ENCODE data around the gene SUSD6. TPM values are rescaled to one million over a fixed set of nuclear protein-coding genes. Genes with fewer than 3 reads are reported as not detected.

SUSD6 gene, protein sequence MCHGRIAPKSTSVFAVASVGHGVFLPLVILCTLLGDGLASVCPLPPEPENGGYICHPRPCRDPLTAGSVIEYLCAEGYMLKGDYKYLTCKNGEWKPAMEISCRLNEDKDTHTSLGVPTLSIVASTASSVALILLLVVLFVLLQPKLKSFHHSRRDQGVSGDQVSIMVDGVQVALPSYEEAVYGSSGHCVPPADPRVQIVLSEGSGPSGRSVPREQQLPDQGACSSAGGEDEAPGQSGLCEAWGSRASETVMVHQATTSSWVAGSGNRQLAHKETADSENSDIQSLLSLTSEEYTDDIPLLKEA
- total RNA-seq = 10 to 100 TPM; 62.9 to 66.4 TPM

- DNase-seq (peak; percentile 91), ATAC-seq (peak; percentile 71)
- Mint-ChIP-seq H3K27ac (peak within 1 kb of the TSS; percentile 99), H3K4me1 (peaks cover 59% of the 10 kb centered on the region), H3K27me3 (no peaks in the 10 kb centered on the region), H3K36me3 (peaks cover 27% of the 10 kb centered on the region), H3K4me3 (peak within 1 kb of the TSS; percentile 96), H3K9me3 (ENCODE audit: low read depth) (no peaks in the 10 kb centered on the region)
- CTCF ChIA-PET = interaction anchor here (0.7 to 4.8 kb wide), 11 partner anchors 14 to 156 kb away, joined by 3 to 36 read pairs (median 5); partner anchors contain the start of gene SRSF5
These were observed at the start of gene SUSD6 for GRCh38 chr14:69611172-69612013. TSS of gene SUSD6 (plus strand) at chr14:69611596. CDS start at chr14:69658593, 46,997 bp downstream.

- no peak overlapping the region for H3K27ac Mint-ChIP-seq
- no peaks in the 10 kb centered on the region for H3K36me3 Mint-ChIP-seq
- H3K9me3 Mint-ChIP-seq (ENCODE audit: low read depth) = no peaks in the 10 kb centered on the region
- no peak for DNase-seq
- no peak overlapping the region for H3K4me3 Mint-ChIP-seq
- CTCF ChIA-PET = no interaction called here
- H3K27me3 Mint-ChIP-seq = peaks cover 80% of the 10 kb centered on the region
- no peaks in the 10 kb centered on the region for H3K4me1 Mint-ChIP-seq
- no peak for ATAC-seq
These were observed 49.5 kb upstream of the SUSD6 start for GRCh38 chr14:69561893-69562292.

- H3K4me1 Mint-ChIP-seq = peaks cover 5% of the 10 kb centered on the region
- peaks cover 94% of the 10 kb centered on the region for H3K27me3 Mint-ChIP-seq
- H3K36me3 Mint-ChIP-seq = no peaks in the 10 kb centered on the region
- ATAC-seq (no peak), DNase-seq (no peak)
- no peak overlapping the region for H3K27ac Mint-ChIP-seq
- CTCF ChIA-PET = no interaction called here
- no peaks in the 10 kb centered on the region for H3K9me3 Mint-ChIP-seq (ENCODE audit: low read depth)
- H3K4me3 Mint-ChIP-seq = no peak overlapping the region
These were observed 43.8 kb upstream of the SUSD6 start for GRCh38 chr14:69567563-69567962.

DNA sequence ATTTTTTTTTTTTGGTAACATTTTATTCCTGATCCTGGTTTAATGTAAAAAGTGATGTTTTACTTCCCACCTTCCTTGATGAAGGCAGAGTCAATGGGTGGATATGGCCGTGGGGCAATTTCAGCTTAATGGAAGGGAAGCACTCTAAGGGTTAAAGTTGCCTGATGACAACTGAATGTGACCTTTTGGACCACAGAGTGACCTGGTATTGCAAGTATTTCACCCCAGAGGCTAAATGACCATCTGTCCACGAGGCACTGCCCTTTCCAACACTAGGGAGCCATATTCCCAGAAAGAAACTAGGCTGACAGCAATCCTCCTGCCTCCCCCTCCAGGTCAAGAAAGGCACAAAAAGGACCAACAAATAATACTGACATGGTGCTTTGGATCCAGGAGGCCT is 41.5 kb upstream of the SUSD6 start:
- Mint-ChIP-seq H3K9me3 (ENCODE audit: low read depth) (no peaks in the 10 kb centered on the region), H3K36me3 (no peaks in the 10 kb centered on the region), H3K4me1 (peaks cover 11% of the 10 kb centered on the region), H3K27ac (no peak overlapping the region), H3K27me3 (peaks cover 89% of the 10 kb centered on the region), H3K4me3 (no peak overlapping the region)
- DNase-seq (no peak), ATAC-seq (no peak)
- CTCF ChIA-PET = interaction anchor here (1.2 kb wide), 1 partner anchor 22 kb away, joined by 7 read pairs; no protein-coding TSS in a partner anchor

- ATAC-seq (no peak), DNase-seq (no peak)
- H3K36me3 Mint-ChIP-seq = no peaks in the 10 kb centered on the region
- H3K9me3 Mint-ChIP-seq (ENCODE audit: low read depth) = no peaks in the 10 kb centered on the region
- H3K27me3 Mint-ChIP-seq = peaks cover 89% of the 10 kb centered on the region
- CTCF ChIA-PET = interaction anchor here (1.2 to 2.4 kb wide), 3 partner anchors 23 to 328 kb away, joined by 6 to 9 read pairs (median 7); no protein-coding TSS in a partner anchor
- no peak overlapping the region for H3K27ac Mint-ChIP-seq
- no peak overlapping the region for H3K4me3 Mint-ChIP-seq
- H3K4me1 Mint-ChIP-seq = peaks cover 11% of the 10 kb centered on the region
These were observed 40.5 kb upstream of the SUSD6 start for GRCh38 chr14:69570836-69571330.

GRCh38 chr14:69571449-69572029 is 39.9 kb upstream of the SUSD6 start:
- CTCF ChIA-PET = interaction anchor here (1.4 to 2.4 kb wide), 5 partner anchors 23 to 329 kb away, joined by 4 to 10 read pairs (median 6); partner anchors contain the start of gene SRSF5
- no peak for ATAC-seq

GRCh38 chr14:69572030-69572840 is 39.2 kb upstream of the SUSD6 start:
- CTCF ChIA-PET = interaction anchor here (1.4 to 2.8 kb wide), 7 partner anchors 9 to 330 kb away, joined by 4 to 13 read pairs (median 9); partner anchors contain the start of gene SRSF5
- H3K27ac Mint-ChIP-seq = no peak overlapping the region
- no peaks in the 10 kb centered on the region for H3K36me3 Mint-ChIP-seq
- no peaks in the 10 kb centered on the region for H3K9me3 Mint-ChIP-seq (ENCODE audit: low read depth)
- H3K27me3 Mint-ChIP-seq = peaks cover 87% of the 10 kb centered on the region
- peaks cover 13% of the 10 kb centered on the region for H3K4me1 Mint-ChIP-seq
- no peak overlapping the region for H3K4me3 Mint-ChIP-seq
- peak; percentile 18 for ATAC-seq
- no peak for DNase-seq

More at GRCh38 chr14:69571449-69572029, 39.9 kb upstream of the SUSD6 start:
- Mint-ChIP-seq H3K4me3 (no peak overlapping the region), H3K36me3 (no peaks in the 10 kb centered on the region), H3K27me3 (peaks cover 87% of the 10 kb centered on the region), H3K9me3 (ENCODE audit: low read depth) (no peaks in the 10 kb centered on the region), H3K27ac (no peak overlapping the region), H3K4me1 (peaks cover 13% of the 10 kb centered on the region)
- DNase-seq = no peak

- Mint-ChIP-seq H3K27me3 (peaks cover 86% of the 10 kb centered on the region), H3K9me3 (ENCODE audit: low read depth) (no peaks in the 10 kb centered on the region), H3K27ac (no peak overlapping the region), H3K4me3 (no peak overlapping the region), H3K4me1 (peaks cover 13% of the 10 kb centered on the region), H3K36me3 (no peaks in the 10 kb centered on the region)
- ATAC-seq (no peak), DNase-seq (no peak)
- CTCF ChIA-PET = interaction anchor here (1.4 to 2.8 kb wide), 7 partner anchors 9 to 330 kb away, joined by 4 to 13 read pairs (median 9); partner anchors contain the start of gene SRSF5
These were observed 38.6 kb upstream of the SUSD6 start for GRCh38 chr14:69572841-69573135.

- no peaks in the 10 kb centered on the region for H3K9me3 Mint-ChIP-seq (ENCODE audit: low read depth)
- peak overlapping the region; percentile 17 for H3K4me3 Mint-ChIP-seq
- DNase-seq (no peak), ATAC-seq (no peak)
- H3K27me3 Mint-ChIP-seq = peaks cover 85% of the 10 kb centered on the region
- CTCF ChIA-PET = interaction anchor here (1.1 to 2.8 kb wide), 11 partner anchors 7 to 331 kb away, joined by 3 to 13 read pairs (median 6); partner anchors contain the start of gene SRSF5
- no peak overlapping the region for H3K27ac Mint-ChIP-seq
- no peaks in the 10 kb centered on the region for H3K36me3 Mint-ChIP-seq
- H3K4me1 Mint-ChIP-seq = peaks cover 13% of the 10 kb centered on the region
These were observed 38.1 kb upstream of the SUSD6 start for GRCh38 chr14:69573205-69573830.

GRCh38 chr14:69573831-69574262 is 37.5 kb upstream of the SUSD6 start:
- DNase-seq = no peak
- H3K27ac Mint-ChIP-seq = no peak overlapping the region
- peaks cover 13% of the 10 kb centered on the region for H3K4me1 Mint-ChIP-seq
- H3K9me3 Mint-ChIP-seq (ENCODE audit: low read depth) = no peaks in the 10 kb centered on the region
- H3K4me3 Mint-ChIP-seq = peak overlapping the region; percentile 17
- CTCF ChIA-PET = interaction anchor here (0.9 to 2.8 kb wide), 14 partner anchors 8 to 331 kb away, joined by 3 to 13 read pairs (median 6); no protein-coding TSS in a partner anchor
- no peak for ATAC-seq
- H3K36me3 Mint-ChIP-seq = no peaks in the 10 kb centered on the region
- peaks cover 85% of the 10 kb centered on the region for H3K27me3 Mint-ChIP-seq

GRCh38 chr14:69574263-69574953 is 37.0 kb upstream of the SUSD6 start, which contains the start of gene CCDC177:
TSS of gene CCDC177 (minus strand) at chr14:69574871. CDS start at chr14:69573622, 1,249 bp downstream.
- Mint-ChIP-seq H3K27ac (no peak within 1 kb of the TSS), H3K4me1 (peaks cover 13% of the 10 kb centered on the region), H3K9me3 (ENCODE audit: low read depth) (no peaks in the 10 kb centered on the region), H3K36me3 (no peaks in the 10 kb centered on the region), H3K4me3 (peak within 1 kb of the TSS; percentile 46), H3K27me3 (peaks cover 85% of the 10 kb centered on the region)
- DNase-seq (peak; percentile 79), ATAC-seq (peak; percentile 76)
- CTCF ChIA-PET = interaction anchor here (0.8 to 2.8 kb wide), 20 partner anchors 8 to 454 kb away, joined by 3 to 13 read pairs (median 4); no protein-coding TSS in a partner anchor

Measured in activated CD8-positive, alpha-beta memory T cell treated with anti-CD3 and anti-CD28 coated beads, Interleukin-2, amount 10 ng/mL, durations not matched to agents 7 days and 5 days (primary cell).